NCI-H524 treated with DMSO at 0.1 percent for 48 hours (cell line): ENCODE data around the gene CARD6.
"Not testable (repeated sequence)": the region's sequence is repeated elsewhere in the genome, so short reads cannot be mapped to it uniquely, and the experiment has no call there.

Experiments
- DNase-seq: peaks from one replicate; lab custom pipeline; 2025; lab: John Stamatoyannopoulos, UW

CARD6 gene, protein sequence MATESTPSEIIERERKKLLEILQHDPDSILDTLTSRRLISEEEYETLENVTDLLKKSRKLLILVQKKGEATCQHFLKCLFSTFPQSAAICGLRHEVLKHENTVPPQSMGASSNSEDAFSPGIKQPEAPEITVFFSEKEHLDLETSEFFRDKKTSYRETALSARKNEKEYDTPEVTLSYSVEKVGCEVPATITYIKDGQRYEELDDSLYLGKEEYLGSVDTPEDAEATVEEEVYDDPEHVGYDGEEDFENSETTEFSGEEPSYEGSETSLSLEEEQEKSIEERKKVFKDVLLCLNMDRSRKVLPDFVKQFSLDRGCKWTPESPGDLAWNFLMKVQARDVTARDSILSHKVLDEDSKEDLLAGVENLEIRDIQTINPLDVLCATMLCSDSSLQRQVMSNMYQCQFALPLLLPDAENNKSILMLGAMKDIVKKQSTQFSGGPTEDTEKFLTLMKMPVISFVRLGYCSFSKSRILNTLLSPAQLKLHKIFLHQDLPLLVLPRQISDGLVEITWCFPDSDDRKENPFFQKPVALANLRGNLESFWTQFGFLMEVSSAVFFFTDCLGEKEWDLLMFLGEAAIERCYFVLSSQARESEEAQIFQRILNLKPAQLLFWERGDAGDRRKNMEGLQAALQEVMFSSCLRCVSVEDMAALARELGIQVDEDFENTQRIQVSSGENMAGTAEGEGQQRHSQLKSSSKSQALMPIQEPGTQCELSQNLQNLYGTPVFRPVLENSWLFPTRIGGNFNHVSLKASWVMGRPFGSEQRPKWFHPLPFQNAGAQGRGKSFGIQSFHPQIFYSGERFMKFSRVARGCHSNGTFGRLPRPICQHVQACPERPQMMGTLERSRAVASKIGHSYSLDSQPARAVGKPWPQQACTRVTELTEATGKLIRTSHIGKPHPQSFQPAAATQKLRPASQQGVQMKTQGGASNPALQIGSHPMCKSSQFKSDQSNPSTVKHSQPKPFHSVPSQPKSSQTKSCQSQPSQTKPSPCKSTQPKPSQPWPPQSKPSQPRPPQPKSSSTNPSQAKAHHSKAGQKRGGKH

DNA sequence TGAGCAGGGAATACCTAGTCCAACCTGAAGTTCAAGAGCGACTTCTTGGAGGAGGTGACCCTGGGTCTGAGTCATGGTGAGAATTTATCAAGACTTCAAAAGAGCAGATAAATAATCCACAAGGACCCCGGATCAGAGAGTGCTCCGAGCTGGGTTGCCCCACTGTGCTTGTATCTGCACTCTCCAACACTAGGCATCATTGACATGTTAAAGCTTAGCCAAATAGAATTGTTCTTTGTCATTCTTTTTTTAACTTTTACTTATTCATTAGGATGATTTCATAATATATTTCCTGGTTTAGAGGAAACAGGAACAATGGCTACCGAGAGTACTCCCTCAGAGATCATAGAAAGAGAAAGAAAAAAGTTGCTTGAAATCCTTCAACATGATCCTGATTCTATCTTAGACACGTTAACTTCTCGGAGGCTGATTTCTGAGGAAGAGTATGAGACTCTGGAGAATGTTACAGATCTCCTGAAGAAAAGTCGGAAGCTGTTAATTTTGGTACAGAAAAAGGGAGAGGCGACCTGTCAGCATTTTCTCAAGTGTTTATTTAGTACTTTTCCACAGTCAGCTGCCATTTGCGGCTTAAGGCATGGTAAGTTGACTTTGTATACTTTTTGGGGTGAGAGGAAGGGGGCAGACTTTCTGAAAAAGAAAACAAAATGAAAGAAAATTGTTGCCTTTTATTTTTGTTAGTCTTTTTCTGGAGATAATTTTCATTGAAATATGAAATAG is at the start of gene CARD6:
Gene CARD6 (plus strand): TSS at position 300 of the 738 bp plus-strand sequence. CDS start 16 bp downstream, at position 316.
- no peak for DNase-seq

DNA sequence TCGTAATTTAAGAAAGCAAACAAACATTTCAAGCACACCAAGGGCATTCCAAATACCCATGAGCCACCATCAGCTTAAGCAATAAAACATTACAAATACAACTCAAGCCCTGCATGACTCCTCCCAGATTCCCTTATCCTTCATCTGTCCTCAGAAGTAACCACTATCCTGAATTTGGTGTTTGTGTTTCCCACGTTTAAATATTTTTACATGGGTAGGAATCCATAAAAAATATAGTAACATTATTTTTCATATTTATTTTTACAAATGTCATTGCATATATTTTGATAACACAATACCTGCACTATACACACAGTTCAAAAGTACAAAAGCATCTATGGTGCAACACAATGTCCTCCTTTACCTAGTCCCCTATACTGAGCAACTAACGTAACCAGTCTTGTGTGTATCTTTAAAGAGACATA is 49.4 kb upstream of the CARD6 start:
- DNase-seq, result no peak

DNA sequence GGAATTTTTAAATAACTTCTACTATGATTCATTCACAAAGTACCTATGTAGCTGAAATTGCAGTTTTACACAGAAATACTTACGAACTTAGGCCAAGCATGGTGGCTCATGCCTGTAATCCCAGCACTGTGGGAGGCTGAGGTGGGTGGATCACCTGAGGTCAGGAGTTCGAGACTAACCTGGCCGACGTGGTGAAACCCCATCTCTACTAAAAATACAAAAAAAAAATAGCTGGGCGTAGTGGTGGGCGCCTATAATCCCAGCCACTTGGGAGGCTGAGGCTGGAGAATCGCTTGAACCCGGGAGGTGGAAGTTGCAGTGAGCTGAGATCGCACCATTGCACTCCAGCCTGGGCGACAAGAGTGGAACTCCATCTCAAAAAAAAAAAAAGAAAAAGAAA is 48.5 kb upstream of the CARD6 start:
- DNase-seq, result not testable (repeated sequence)

DNA sequence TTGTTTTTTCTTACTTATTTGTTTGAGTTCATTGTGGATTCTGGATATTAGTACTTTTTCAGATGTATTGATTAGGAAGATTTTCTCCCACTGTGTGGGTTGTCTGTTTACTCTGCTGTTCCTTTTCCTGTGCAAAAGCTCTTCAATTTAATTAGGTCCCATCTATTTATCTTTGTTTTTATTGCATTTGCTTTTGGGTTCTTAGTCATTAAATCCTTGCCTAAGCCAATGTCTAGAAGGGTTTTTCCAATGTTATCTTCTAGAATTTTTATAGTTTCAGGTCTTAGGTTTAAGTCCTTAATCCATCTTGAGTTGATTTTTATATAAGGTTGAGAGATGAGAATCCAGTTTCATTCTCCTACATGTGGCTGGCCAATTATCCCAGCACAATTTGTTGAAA is 46.8 kb upstream of the CARD6 start:
- not testable (repeated sequence) for DNase-seq

DNA sequence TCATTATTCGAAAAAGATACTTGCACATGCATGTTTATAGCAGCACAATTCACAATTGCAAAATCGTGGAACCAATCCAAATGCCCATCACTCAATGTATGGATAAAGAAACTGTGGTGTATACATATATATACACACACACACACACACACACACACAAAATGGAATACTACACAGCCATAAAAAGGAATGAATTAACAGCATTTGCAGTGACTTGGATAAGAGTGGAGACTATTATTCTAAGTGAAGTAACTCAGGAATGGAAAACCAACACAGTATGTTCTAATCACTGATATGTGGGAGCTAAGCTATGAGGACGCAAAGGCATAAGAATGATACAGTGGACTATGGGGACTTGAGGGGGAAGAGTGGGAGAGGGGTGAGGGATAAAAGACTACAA is 46.3 kb upstream of the CARD6 start:
- DNase-seq, result not testable (repeated sequence)

DNA sequence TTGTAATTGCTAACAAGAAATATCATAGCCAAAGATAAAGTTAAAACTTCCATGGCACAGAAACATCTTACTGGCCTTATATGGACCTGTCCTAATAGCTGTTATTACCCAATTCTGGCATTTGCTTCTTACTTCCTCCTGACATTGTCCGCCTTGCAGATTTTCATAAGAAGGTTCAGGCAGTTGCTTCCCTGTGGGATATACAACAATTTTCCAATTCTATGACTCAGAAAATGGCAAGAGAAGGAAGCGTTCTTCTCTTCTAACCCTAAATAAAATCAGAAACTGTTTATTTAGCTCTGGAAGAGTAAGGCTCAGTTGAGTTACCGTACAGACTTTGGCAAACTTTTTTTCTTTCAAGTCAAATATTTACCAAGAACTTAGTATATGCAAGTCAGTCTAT is 44.7 kb upstream of the CARD6 start:
- no peak for DNase-seq

DNA sequence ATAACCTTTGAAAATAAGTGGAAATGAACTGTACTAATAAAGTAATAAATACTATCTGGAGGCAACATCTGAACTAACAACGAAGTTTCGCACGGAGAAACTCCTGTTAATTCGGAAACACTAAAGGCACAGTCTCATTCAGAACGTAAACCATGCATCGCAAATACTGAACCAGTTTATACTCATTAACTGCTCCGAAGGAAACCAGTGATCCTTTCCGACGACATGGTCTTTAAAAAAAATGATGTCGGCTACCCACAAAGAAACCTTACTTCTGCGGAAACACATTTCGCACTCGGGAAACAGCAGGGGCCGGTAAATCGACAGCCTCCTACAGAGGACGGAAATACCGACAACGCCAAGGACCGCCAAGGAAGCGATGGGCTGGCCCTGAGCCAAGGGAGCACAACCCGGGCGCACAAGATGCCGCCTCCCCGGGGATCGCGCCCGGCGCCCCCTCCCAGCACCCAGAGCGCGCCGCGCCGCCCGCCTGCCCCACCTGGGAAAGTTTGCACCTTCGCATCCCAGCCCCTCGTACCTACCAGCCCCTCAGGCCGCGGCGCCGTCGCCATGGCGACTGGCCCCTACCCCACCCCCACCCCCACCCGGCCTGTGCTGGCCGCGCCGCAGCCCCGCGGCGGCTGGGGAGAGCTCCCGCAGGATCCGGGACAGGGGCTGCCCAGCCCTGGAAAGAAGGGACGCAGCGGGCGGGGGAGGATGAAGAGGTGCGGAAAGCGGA is 43.7 kb upstream of the CARD6 start:
- peak; percentile 31 for DNase-seq

DNA sequence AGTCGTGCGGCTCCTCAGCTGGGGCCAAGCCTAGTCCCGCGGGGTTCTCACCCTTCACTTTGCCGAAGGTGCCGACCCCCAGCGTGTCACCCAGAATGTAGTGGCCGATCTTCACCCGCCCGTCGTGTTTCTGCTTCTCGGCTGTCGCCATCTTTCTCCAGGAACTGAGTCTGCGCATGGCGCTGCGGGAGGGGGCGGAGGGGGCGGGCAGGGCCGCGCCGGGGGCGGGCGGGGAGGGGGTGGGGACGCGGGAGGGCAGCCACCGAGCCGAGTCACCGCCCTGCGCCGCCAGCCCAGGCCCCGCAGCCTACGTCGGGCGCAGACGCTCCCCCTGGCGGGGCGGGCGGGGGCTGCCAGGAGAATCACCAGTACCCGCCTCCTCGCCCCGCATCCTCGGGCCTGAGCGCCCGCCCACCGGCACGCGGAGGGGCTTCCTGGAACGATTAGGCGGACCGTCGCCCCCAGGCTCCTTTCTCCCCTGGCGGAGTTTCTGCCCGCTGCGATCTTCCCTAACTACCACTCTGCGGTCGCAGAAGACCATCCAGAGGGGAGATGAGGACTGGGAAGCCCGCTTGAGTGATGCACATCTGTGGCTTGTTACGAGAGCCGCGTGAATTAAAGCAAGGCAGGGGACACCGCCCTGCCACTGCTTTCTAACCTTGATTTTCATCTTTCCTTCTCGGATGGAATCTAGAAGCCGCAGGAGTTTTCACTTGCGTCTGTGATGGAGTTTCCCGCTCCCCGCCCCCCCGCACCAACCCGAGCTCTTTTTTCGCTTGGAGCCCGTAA is 43.0 kb upstream of the CARD6 start, which contains the start of gene PRKAA1:
Gene PRKAA1 (minus strand): TSS at position 363 of the 789 bp plus-strand sequence. CDS start 185 bp downstream, at position 178.
- peak; percentile 88 for DNase-seq

DNA sequence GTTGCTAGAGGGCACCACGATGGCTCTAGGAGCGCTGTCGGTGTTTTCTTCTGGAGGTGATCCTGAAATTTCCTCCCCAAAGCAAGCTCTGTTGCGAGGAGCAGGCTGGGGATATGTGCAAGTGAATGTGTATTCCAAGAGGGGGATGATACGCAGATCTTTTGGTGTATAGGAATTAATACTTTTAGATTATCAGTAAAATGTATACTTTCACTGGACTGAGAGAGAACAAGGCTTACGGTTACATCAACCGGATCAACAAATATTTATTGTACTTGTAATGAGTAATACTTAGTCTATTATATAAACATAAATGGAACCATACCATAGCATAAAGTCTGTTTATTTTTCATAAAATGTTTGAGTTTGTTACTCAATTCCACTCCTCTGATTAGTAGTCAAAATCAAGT is 42.4 kb upstream of the CARD6 start:
- DNase-seq, result peak; percentile 44

DNA sequence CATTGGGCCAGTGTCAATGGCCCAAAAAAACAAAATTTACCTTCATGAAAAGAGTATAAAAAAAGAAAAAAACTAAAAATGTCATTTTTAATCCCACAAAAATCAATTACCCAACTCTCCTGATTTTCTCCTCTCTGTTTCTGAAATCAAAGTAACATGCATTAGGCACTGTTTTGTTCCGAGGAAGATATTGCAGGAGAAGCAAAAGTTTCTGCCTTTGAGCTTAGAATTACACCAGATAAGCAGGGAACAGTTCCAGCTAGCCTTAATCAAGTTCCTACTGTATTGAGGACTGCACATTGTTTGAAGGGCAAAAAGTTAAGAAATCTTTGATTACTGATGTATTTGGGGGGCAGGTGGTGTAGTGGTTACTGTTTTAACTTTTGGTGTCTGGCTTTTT is 41.9 kb upstream of the CARD6 start:
- no peak for DNase-seq

DNA sequence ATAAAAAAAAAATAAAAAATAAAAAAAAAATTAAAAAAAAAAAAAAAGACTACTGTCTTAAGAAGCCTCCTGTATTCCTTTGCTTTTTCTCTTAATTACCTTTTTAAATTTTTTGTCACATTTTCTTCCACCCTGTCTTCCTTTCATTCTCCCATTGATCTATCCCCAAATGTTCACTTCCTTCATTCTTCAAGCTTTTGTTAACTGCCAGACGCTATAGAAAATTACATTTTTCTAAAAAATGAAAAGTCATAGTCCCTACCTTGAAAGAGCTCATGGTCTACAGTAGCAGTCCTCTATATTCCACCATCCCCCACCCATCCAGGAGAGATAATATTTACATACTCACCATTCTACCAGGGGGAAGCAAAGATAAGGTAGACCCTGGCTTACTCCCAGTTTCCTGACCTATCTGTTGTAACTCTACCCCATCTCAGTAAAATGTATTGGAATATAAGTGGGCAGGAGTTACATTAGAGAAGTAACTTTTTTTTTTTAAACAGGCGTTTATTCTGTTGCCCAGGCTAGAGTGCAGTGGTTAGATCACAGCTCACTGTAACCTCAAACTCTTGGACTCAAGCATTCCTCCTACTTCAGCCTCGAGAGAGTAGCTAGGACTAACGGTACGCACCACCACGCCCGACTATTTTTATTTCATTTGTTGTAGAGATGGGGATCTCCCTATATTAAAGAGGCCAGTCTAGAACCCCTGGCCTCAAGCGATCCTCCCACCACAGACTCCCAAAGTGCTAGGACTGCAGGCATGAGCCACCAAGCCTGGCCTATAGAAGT is 39.2 kb upstream of the CARD6 start:
- no peak for DNase-seq

DNA sequence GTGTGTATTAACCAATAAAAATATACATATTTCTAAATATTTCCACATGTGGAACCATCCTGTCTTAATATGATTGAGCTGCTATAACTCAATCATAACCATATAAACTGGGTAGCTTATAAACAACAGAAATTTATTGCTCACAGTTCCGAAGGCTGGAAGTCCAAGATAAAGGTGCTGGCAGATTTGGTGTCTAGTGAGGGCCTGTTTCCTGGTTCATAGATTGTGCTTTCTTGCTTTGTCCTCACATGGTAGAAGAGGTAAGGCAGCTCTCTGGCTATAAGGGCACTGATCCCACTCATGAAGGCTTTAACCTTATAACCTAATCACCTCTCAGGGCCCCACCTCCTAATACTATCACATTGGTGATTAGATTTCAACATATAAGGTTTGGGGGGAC is 29.0 kb upstream of the CARD6 start:
- no peak for DNase-seq

DNA sequence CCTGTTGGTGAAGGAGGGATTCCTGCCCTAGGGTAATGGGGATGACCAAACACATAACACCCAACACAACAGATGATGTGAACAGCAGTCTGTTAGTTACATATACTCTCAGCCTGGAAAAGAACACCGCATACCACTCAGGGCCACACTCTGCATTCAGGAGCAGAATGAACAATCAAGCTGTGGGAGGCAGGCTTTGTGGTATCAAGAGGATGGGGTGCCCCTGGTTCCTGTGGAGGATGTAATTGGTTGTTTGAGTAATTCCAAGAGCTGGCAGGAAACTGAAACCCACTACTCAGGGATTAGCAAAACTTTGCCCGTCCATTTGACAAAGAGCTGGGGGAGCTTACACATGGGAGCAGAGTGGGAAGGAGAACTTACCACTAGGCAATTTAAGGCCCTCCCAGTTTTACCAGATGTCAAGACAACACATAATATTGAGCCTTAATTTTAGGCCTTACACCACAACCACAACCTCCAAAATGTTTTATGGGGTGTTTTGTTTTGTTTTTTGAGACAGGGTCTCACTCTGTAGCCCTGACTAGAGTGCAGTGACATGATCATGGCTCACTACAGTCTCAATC is 27.4 kb upstream of the CARD6 start:
- no peak for DNase-seq

DNA sequence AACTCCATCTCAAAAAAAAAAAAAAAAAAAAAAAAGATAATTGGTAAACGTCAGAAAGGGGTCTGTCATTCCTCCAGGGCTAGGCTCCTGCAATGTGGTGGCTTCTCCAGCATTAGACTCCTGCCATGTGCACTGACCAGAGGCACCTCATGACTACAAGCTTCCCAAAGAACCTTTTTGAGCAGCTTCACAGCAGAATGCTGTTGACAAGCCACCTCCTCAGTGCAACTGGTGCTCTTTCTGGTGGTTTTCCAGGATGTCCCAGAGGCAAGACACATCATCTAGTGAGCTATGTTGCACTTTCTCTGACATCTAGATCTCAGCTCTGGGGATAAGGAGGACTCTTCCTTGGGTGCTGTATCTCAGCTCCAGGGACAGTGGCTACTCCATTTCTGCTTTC is 17.7 kb upstream of the CARD6 start:
- no peak for DNase-seq

DNA sequence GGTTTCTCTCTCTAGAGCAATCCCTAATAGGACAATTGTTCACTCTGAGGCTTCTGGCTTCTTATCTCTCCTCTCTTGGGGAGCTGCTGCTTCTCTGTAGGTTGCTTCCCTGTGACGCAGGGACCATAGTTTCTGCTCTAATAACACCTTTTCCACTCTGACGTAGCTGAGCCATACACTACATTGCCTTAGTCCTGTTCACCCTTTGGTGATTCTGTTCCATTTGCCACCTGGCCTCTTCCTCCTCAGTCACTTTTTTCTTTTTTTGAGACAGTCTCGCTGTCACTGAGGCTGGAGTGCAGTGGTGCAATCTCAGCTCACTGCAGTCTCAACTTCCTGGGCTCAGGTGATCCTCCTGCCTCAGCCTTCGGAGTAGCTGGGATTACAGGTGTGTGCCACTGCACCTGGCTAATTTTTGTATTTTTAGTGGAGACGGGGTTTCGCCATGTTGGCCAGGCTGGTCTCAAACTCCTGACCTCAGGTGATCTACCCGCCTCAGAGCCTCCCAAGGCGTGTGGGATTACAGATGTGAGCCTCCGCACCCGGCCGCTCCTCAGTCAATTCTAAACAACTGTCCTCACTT is 15.6 kb upstream of the CARD6 start:
- not testable (repeated sequence) for DNase-seq

DNA sequence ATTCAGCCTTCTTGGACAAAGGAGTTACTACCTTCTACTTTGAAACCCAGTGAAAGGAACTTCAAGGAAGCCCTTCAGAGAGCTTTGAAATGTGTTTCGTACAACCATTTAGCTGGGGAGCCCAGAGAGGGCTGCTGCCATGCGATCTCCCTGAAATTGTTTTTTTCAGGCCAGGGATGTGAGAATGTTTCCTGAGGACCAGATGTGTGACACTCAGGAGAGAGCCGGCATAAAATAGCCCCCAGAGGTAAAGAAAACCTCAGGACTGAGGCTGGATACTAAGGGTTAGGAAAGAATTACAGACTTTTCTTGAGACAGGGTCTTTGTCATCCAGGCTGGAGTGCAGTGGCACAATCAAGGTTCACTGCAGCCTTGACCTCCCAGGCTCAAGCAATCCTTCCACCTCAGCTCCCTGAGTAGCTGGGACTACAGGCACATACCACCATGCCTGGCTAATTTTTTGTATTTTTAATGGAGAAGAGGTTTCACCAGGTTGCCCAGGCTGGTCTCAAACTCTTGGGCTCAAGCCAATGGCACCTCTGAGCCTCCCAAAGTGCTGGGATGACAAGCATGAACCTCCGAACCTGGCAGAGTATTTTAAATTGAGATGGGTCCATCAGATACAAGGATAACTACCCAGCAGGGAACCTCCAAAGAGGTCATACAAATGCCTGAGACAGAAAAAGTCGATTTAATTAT is 14.5 kb upstream of the CARD6 start:
- DNase-seq, result no peak

DNA sequence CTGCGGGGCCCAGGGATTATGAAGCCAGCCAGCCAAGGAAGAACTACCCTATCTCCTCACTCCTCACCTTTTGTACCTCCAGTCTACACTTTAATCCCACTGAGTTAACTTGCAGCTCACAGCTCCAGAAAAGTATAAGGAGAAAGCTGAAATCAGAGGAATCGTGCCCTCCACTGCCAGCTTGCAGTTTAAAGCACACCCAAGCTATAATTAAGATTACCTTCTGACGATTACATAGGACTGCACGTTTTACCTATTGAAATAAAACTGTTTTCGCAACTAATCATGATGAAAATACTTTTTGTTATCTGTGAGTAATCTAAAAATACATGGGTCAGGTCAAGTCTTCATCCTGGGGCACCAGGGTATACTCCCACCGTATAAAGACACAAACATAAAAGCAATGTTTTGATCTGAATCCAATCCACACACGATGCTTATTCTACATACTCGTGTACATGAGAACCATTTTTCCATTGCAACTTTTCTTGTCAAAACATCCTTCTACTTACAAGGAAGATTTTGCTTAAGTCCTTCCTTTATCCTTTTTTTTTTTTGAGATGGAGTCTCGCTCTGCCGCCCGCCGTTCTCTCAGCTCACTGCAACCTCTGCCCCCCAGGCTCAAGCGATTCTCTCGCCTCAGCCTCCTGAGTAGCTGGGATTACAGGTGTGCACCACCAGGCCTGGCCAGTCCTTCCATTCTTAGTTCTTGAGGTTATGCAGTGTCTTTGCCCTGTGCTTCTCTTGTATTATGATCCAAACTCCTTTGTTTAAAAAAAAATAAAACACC is 13.8 kb upstream of the CARD6 start:
- no peak for DNase-seq
